GM12801 (cell line): ENCODE data around the gene PADI4.

Source experiments
- CTCF ChIP-seq: IDR thresholded peaks from one replicate; pipeline ENCODE4 v1.5.1; 2011; ENCODE audit warnings: control low read depth; ENCODE audit not compliant: insufficient read length; ENCODE audit errors: extremely low read depth

Gene PADI4

GRCh38 chr1:17296086-17296485, 11.9 kb upstream of the PADI4 start:
- TF ChIP-seq CTCF = no peak

DNA sequence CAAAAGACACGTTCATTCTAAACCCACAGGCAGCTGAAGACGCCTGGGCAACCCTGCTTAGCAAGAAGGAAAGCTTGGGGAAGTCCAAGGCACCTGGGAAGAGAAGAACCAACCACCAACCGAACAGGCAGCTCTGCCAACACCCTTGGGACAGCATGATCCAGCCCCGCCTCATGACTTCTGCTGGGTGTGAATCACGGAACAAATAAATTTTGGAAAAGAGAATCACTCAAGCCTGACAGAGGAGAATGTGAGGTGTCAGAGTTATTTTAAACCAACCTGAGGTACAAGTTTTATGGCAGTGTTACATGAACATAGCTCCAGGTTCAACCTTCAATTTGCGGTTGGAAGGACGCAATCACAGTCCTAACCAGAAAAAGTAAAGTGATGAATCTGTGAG, 10.0 kb upstream of the PADI4 start:
- no peak for TF ChIP-seq CTCF

DNA sequence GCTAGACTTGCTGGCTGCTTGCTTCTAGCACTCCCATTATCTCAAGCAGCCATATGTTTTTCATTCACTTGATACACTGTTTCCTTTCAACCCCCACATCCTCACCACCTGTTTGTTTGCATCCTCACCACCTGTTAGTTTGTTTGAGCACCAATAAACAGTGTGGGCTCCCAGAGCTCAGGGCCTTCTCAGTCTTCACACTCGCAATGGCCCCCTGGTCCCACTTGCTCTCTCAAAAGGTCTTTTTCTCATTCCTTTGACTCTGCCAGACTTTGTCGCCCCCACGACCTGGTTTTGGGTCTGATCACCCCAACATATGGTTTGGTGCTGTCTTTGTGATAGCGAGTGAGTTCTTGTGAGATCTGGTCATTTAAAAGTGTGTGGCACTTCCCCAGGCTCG, 6.2 kb upstream of the PADI4 start:
- TF ChIP-seq CTCF = no peak

DNA sequence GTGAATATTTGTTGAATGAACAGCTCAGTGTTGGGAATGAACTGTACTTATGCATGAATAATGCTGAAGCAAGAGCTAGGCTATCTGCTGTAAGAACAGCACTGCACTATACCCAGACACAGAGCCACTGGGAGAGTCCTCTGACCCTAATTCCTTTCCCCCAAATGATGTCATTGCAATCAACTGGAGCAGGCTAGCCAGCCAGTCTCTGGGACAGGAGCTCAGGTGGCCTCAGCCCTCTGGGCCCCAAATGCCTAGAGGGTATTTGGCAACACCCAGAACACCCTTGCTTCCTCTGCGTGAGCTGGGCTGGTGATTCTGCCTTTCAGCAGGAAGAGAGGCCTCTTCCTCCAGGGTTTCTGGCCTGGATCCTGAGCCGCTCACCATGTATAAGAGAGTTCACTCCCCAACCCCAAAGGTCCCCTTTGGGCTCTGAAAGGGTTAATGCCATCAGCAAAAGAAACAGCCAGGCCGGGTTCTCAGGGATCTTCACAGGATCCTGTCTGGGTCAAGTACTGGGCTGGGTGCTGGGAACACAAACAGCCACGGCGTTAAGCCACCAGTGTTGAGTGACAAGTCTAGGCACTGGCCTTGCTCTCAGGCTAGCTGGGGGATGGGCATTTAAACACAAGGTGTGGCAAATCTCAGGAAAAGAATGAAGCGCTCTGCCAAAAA, 3.7 kb upstream of the PADI4 start:
- no peak for TF ChIP-seq CTCF

DNA sequence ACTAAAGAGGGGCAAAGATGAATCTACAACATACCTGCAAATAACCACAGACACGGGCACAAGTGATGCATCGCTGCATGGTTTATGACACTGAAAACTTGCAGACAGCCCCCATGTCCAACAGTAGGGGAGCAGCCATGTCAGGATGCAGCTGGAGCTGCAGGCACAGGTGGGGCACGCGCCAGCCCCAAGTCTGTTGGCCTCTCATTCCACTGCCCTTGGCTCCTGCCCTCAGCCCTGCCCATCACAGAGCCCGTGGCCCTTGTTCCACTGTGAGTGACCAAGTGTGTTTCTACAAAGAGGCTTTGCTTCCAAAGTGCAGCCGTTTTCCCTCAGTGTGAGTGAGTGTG, 3.2 kb upstream of the PADI4 start:
- no peak for TF ChIP-seq CTCF

DNA sequence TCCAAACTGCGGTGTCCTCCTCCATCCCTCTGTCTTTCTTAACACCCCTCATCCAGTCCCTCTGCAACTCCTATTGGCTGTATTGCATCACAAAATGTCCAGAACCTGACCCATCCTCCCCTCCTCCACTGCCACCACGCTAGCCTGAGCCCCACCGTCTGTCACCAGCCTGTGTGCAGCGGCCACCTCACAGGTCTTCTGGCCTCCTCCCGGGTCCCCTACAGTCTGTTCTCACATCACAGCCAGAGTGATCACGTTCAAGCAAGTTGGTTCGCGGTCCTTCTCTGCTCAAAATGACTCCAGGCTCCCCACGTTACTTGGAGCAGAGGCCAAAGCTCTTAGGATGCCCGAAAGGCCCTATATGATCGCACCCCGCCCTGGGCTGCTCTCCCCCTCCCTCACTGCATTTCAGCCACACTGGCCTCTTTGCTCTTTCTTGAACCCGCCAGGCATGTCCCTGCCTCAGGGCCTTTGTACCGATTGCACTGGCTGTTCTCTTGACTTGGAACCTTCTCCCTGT, 2.4 kb upstream of the PADI4 start:
- no peak for TF ChIP-seq CTCF

DNA sequence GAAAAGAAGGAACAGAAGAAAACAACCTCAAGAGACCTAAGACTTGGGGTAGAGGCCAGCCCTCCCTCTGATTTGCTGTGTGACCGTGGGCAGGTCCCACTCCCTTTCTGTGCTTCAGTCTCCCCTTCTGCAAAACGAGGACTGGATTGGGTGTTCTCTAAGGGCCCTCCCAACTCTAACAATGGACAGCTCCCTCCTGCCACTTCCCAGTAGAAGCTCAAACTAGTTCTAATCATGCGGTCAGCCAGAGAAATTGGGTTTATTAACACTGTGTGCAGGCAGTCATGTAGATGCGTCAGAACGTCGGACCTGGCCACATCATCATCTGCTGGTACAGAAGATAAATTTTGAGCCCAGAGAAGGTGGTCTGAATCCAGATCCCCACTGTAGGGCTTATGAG, 1.6 kb upstream of the PADI4 start:
- no peak for TF ChIP-seq CTCF

DNA sequence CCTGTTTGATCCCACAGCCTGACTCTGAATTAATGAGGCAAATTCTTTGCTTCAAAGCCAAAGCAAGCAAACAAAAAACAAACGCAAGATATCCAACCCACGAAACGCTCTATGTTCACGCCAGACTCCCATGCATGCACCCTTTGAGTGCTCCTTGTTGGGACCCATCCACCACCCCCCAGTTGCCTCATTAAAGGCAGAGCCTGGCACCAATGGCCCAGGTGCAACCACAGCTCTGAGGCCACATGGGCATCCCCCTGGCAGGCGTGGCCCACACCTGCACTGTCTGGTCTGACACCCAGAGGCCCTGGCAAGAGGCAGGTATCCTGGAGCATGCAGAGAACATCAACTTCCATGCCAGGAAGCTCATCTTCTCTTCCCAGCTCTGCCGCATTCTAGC, 1.1 kb upstream of the PADI4 start:
- TF ChIP-seq CTCF = no peak
